OCI-LY7 (cell line): Measurements from ENCODE around the gene ABCC1.

Experiments
- CTCF ChIP-seq: fragments of 200-600 bp; sonication (generic); conservative IDR thresholded peaks from 2 replicates; pipeline ENCODE4 v1.5.1; 2014; ENCODE audit warnings: mild to moderate bottlenecking, antibody characterized with exemption, low read length, moderate library complexity, mixed read lengths
- EZH2phosphoT487 ChIP-seq: fragments of 200-600 bp; sonication (generic); IDR thresholded peaks from 2 replicates; pipeline ENCODE4 v1.6.1; 2018; ENCODE audit warnings: low read depth, borderline replicate concordance, mild to moderate bottlenecking, mixed run types, antibody characterized with exemption, low read length, moderate library complexity, mixed read lengths

- TF ChIP-seq CTCF (no peak), EZH2phosphoT487 (no peak)
These were observed 149.9 kb downstream of the ABCC1 start for GRCh38 chr16:16099320-16099719.
